Keratinocyte (primary cell): ENCODE data around the gene ARHGEF25. TPM values are rescaled to one million over a fixed set of nuclear protein-coding genes. Genes with fewer than 3 reads are reported as not detected.

Experiments used
- DNase-seq: peaks from one replicate; pipeline ENCODE4 v3.0.0-alpha.2; 2011; ENCODE audit warnings: low read depth, missing footprints, low spot score
- FAIRE-seq: peaks from 2 replicates; lab custom pipeline; 2011; peaks lifted over from hg19 to GRCh38; lab: Jason Lieb, UNC
- H2AFZ ChIP-seq: 2 replicates; pipeline ENCODE4 v1.6.0; 2012; ENCODE audit warnings: low read length, control low read depth, inconsistent platforms; ENCODE audit not compliant: control insufficient read depth
- H3K27ac ChIP-seq: 2 replicates; pipeline ENCODE4 v1.5.1; 2011; ENCODE audit warnings: low read length; ENCODE audit not compliant: control insufficient read depth, insufficient read depth
- H3K27me3 ChIP-seq: 3 replicates; pipeline ENCODE4 v1.6.0; 2011; ENCODE audit warnings: low read length; ENCODE audit not compliant: control insufficient read depth, insufficient read depth; ENCODE audit errors: extremely low read depth
- H3K36me3 ChIP-seq, 2 experiments: 2 replicates in 1 of 2; 3 replicates in 1 of 2; pipeline ENCODE4 v1.5.1; 2011; ENCODE audit warnings: low read length in 2 of 2, mild to moderate bottlenecking in 1 of 2; ENCODE audit not compliant: control insufficient read depth in 2 of 2, insufficient read depth in 2 of 2; ENCODE audit errors: extremely low read depth in 1 of 2
- H3K4me1 ChIP-seq: 3 replicates; pipeline ENCODE4 v1.5.1; 2011; ENCODE audit warnings: low read length; ENCODE audit not compliant: control insufficient read depth, insufficient read depth; ENCODE audit errors: extremely low read depth
- H3K4me2 ChIP-seq: 3 replicates; pipeline ENCODE4 v1.6.0; 2011; ENCODE audit warnings: low read depth, low read length; ENCODE audit not compliant: control insufficient read depth, insufficient read depth; ENCODE audit errors: extremely low read depth
- H3K4me3 ChIP-seq, 3 experiments: fragments of 200-600 bp in 1 of 3; sonication (generic) in 1 of 3; 2 replicates in 2 of 3; 3 replicates in 1 of 3; pipeline ENCODE4 v1.5.1; 2011 to 2016; ENCODE audit warnings: low read length in 3 of 3, mild to moderate bottlenecking in 3 of 3, control low read depth in 2 of 3, inconsistent platforms in 1 of 3, low read depth in 1 of 3, mixed read lengths in 1 of 3, mixed run types in 1 of 3, moderate library complexity in 1 of 3; ENCODE audit not compliant: control insufficient read depth in 2 of 3, insufficient read depth in 2 of 3; ENCODE audit errors: extremely low read depth in 1 of 3
- H3K79me2 ChIP-seq: 2 replicates; pipeline ENCODE4 v1.6.0; 2012; ENCODE audit warnings: low read length; ENCODE audit not compliant: control insufficient read depth, insufficient read depth
- H3K9ac ChIP-seq: 3 replicates; pipeline ENCODE4 v1.6.0; 2011; ENCODE audit warnings: low read length; ENCODE audit not compliant: control insufficient read depth, insufficient read depth; ENCODE audit errors: extremely low read depth
- H3K9me1 ChIP-seq: 3 replicates; pipeline ENCODE4 v1.6.0; 2011; ENCODE audit warnings: low read length; ENCODE audit not compliant: control insufficient read depth, insufficient read depth; ENCODE audit errors: extremely low read depth
- H3K9me3 ChIP-seq: 2 replicates; pipeline ENCODE4 v1.5.1; 2012; ENCODE audit warnings: low read depth, low read length; ENCODE audit not compliant: control insufficient read depth
- H4K20me1 ChIP-seq: 3 replicates; pipeline ENCODE4 v1.6.0; 2011; ENCODE audit warnings: low read length; ENCODE audit not compliant: control insufficient read depth, insufficient read depth; ENCODE audit errors: extremely low read depth
- CTCF ChIP-seq, 3 experiments: IDR thresholded peaks in 1 of 3; conservative IDR thresholded peaks in 1 of 3; optimal IDR thresholded peaks in 1 of 3; 2 replicates in 2 of 3; 3 replicates in 1 of 3; pipeline versions ENCODE3 to v1.5.1; 2011; ENCODE audit warnings: low read length in 3 of 3, mild to moderate bottlenecking in 3 of 3, moderate library complexity in 2 of 3, control low read depth in 1 of 3, inconsistent platforms in 1 of 3; ENCODE audit not compliant: insufficient read depth in 2 of 3; ENCODE audit errors: extremely low read depth in 1 of 3
- EZH2 ChIP-seq: IDR thresholded peaks from one replicate; pipeline ENCODE4 v1.6.1; 2012; ENCODE audit warnings: inconsistent platforms, mild to moderate bottlenecking, low read length, moderate library complexity
- dilution Hi-C: fragments of 300-500 bp; cut with MboI; formaldehyde crosslinking; loops from one replicate; pipeline ENCODE4 v1.7.0; 2020; ENCODE audit warnings: low sequenced_read_pairs; ENCODE audit not compliant: extremely low pct_ligation_motif_present
- polyA plus RNA-seq, 5 experiments: library from polyadenylated mRNA; depleted of rRNA in 3 of 5; stranded (reverse) in 3 of 5; stranded (forward) in 1 of 5; unstranded in 1 of 5; fragments of >200 nt; gene quantifications; 1 replicate in 1 of 5; 2 replicates in 3 of 5; 3 replicates in 1 of 5; pipeline versions ENCODE4 v1.2.1 to v1.2.3, GENCODE V29; 2011 to 2012; ENCODE audit warnings: missing spikeins in 2 of 5, low read depth in 1 of 5, low replicate concordance in 1 of 5

Gene ARHGEF25
- polyA plus RNA-seq, 1 donor (not counting 4 experiments of a cell fraction or from before 2014, with no cell fraction given) = 0.12 TPM

GRCh38 chr12:57623385-57623784 lies 12.2 kb downstream of the ARHGEF25 start:
- H3K9me1 ChIP-seq = no peaks in the 10 kb centered on the region
- H4K20me1 ChIP-seq = peaks cover 3% of the 10 kb centered on the region
- no peak for TF ChIP-seq EZH2
- TF ChIP-seq CTCF (optimal IDR thresholded peaks at IDR 0.05 in 1 of 3, IDR thresholded peaks at IDR 0.05 in 1 of 3, conservative IDR thresholded peaks at IDR 0.05 in 1 of 3; ENCODE audit: extremely low read depth in 1 of 3, insufficient read depth in 2 of 3, low read length in 3 of 3) = no peak
- H3K79me2 ChIP-seq = no peaks in the 10 kb centered on the region
- FAIRE-seq = no peak
- peaks cover 17% of the 10 kb centered on the region for H3K4me1 ChIP-seq
- dilution Hi-C loops = no loop called here
- H2AFZ ChIP-seq = no peak overlapping the region
- H3K9ac ChIP-seq = no peak overlapping the region
- H3K4me3 ChIP-seq = no peak overlapping the region
- H3K9me3 ChIP-seq = no peaks in the 10 kb centered on the region
- DNase-seq = no peak
- H3K27ac ChIP-seq = no peak overlapping the region
- H3K36me3 ChIP-seq = no peaks in the 10 kb centered on the region
- peaks cover 97% of the 10 kb centered on the region for H3K27me3 ChIP-seq
- H3K4me2 ChIP-seq = no peak overlapping the region

- Histone ChIP-seq H3K27me3 (peaks cover 99% of the 10 kb centered on the region), H3K36me3 (no peaks in the 10 kb centered on the region), H3K27ac (no peak overlapping the region), H3K9me3 (no peaks in the 10 kb centered on the region), H2AFZ (no peak overlapping the region), H3K4me3 (no peak overlapping the region), H3K4me2 (no peak overlapping the region), H4K20me1 (peaks cover 3% of the 10 kb centered on the region), H3K79me2 (no peaks in the 10 kb centered on the region), H3K9me1 (no peaks in the 10 kb centered on the region), H3K9ac (no peak overlapping the region), H3K4me1 (peaks cover 17% of the 10 kb centered on the region)
- dilution Hi-C loops = no loop called here
- TF ChIP-seq EZH2 = peak; percentile 49
- no peak for TF ChIP-seq CTCF (optimal IDR thresholded peaks at IDR 0.05 in 1 of 3, IDR thresholded peaks at IDR 0.05 in 1 of 3, conservative IDR thresholded peaks at IDR 0.05 in 1 of 3; ENCODE audit: extremely low read depth in 1 of 3, insufficient read depth in 2 of 3, low read length in 3 of 3)
- no peak for DNase-seq
- FAIRE-seq = no peak
Observed at GRCh38 chr12:57623811-57624390, 12.7 kb downstream of the ARHGEF25 start.
